GDM1 (cell line): ENCODE data around the gene CC2D1A.

Experiments
- DNase-seq: peaks from one replicate; lab custom pipeline; 2025; lab: John Stamatoyannopoulos, UW

CC2D1A gene

GRCh38 chr19:13905634-13906520 is at the start of gene CC2D1A, which contains the start of gene BRME1:
Gene CC2D1A (plus strand): TSS chr19:13906201. CDS start chr19:13906442, 241 bp downstream.
Gene BRME1 (minus strand): TSS chr19:13906117. CDS start chr19:13904892, 1,225 bp downstream.
- DNase-seq: peak; percentile 84

DNA sequence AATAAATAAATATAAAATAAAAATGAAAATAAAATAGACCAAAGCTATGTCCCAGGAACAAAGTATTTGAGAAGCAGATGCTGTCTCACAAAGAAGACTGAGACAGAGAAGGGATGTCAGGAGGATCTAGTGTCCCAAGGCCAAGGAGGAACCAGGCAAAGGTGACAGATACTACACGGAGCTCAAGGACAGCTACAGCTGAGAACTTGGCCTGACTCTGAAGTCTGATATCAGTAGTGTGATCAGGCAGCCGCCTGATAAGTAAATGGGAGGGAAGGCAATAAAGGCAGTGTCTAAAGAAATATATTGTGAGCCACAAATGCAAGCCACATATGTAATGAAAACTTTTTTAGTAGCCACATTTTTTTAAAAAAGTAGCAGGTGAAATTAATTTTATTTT is 49.5 kb upstream of the CC2D1A start:
- DNase-seq: no peak

DNA sequence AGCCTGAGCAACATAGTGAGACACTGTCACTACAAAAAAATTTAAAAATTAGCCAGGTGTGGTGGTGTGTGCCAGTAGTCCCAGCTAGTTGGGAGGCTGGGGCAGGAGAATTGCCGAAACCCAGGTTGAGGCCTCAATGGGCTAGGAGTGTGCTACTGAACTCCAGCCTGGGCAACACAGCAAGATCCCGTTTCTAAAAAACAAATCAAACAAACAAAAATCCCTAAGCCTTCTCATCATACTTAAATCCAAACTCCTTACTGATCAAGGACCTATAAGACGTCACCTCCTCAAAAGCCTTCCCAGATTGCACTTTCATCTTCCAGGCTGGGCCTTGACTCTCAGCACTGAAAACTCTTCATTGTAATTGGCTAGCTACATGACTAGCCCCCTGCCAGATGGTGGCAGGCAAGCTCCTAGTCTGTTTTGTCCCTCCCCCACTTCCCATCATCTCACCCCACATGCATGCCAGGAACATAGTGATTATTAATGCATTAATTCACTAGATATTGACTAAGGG is 46.6 kb upstream of the CC2D1A start:
- DNase-seq: no peak

GRCh38 chr19:13860679-13861391 is 45.2 kb upstream of the CC2D1A start:
- DNase-seq: no peak

DNA sequence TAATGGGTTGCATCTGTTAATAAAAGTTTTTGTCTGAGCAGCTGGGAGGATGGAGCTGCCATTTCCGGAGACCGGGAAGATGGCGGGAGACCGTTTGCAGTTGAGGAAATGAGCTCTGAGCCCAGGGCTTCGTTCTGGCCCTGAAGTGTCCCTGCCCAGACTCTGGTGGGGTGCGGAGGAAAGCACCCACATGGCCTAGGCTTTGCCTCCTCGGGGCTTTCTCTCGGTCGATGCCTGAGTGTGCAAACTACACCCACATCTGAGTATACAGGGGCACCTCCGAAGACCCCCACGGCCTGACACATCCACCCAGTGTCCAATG is 44.6 kb upstream of the CC2D1A start:
- no peak for DNase-seq

DNA sequence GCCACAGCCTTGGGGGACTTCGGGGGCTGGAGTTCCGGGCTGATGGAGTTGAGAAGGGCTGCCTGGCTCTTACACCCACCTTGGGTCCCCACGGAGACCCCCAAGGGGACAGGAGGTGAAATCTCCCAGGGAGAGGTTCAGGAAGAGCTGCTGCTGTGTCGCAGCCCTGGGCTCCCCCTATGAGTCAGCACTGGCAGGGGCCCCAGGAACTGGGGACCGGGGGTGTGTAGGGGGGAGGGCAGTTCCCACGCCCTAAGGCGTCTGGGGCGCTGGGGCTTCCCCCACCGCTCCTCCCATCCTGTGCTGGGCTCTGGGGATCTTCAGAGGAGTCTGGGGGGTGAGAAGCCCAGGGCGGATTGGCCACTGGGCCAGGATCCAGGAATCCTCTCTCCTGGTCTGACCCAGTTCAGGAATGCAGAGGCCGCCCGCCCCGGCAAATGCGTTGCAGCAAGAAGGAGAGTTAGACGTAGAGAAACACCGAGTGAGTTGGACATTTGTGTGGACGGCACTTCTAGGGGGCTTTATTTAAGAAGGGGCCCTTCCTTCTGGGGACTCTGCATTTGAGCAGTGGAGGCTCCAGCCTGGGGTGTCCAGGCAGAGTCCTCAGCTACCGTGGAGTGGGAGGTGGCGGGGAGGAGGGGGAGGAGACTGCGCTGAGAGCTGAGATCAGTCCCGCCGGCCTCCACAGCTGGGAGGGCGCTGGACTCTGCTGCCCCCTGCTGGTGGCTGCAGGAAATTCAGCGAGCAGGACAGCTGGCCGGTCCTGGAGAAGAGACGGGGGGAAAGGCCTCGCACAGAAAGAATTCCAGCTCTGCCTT is 44.1 kb upstream of the CC2D1A start:
- peak; percentile 79 for DNase-seq

- DNase-seq: no peak
These were observed 41.8 kb upstream of the CC2D1A start for GRCh38 chr19:13864046-13864666.

GRCh38 chr19:13864667-13865570 is 41.1 kb upstream of the CC2D1A start:
- no peak for DNase-seq

DNA sequence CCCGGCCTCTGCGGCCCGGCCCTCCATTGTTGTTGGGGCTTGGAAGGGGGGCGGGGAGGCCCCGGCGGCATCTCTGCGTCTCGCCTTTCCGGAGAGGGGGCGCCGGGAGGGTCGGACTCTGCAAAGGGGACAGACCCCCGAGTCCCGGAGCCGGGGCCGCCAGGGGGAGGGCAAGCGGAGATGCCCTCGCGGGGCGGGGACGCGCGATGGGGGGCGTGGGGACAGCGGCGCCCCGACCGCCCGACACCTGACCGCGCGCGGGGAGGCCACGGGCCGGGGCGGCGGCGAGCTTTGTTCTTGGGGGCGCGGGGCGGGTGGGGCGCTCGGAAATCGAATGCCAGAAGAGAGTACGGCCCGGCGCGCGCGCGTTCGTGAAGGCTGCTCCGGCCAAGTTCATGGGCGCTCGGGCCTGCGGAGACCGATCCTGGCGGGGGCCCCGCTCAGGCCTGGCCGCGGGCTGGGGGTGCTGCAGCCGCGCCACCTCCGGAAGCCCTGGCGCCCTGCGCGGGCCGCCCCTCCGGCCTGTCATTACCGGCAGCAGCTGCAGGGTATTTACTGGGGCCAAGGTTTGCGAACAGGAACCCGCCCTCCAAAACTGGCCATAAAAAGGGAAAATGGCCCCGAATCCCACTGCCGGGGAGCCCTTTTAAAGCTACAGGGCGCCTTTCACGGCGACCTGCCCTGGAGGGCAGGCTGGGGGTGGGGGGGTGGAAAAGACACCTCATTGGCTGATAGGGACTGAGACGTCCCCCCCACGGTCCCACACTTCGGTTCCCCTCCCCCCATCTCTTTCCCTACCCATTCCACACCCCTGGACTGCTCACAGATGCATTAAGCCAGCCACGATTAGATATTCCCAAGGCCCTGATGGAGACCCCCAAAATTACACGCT is 40.2 kb upstream of the CC2D1A start:
- DNase-seq: peak; percentile 16

DNA sequence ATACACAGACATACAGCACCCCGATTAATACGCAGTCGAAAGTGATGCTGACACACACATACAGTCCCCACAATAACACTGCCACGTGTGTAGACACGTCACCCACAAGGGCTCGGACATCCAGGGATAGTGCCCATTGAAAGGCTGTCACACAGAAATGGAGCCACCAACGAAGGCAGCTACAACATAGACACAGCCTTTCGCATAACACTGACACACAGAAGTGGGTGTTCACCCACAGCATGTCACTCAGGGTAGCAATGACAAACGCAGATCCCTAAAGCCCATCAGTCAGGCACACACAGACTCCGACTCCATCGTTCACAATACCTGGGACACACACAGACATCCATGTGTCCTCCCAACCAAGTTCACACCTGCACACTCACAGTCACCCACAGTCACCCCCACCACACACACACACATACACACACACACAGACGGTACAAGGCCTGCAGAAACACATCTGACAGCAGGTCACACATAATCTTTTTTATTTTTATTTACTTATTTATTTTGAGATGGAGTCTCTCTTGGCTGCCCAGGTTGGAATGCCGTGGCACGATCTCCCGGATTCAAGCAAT is 39.4 kb upstream of the CC2D1A start:
- no peak for DNase-seq

DNA sequence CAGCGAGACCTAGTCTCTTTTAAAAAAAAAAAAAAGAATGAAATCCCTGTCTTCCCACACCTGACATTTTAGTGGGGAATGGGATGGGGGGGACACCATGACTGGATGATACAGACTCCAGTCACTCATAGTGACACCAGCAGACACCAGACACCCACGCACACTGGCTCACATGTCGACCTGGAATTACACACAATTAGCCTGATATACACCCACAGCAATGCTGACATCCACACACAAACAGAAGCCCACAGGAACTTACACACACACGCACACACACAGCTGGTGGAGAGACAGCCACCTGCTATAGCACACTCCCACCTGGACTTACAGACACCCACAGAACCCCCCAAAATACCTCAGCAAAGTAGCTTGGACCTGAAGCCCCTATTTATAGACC is 37.3 kb upstream of the CC2D1A start:
- no peak for DNase-seq

- no peak for DNase-seq
These were observed 36.7 kb upstream of the CC2D1A start for GRCh38 chr19:13869281-13869680.

DNA sequence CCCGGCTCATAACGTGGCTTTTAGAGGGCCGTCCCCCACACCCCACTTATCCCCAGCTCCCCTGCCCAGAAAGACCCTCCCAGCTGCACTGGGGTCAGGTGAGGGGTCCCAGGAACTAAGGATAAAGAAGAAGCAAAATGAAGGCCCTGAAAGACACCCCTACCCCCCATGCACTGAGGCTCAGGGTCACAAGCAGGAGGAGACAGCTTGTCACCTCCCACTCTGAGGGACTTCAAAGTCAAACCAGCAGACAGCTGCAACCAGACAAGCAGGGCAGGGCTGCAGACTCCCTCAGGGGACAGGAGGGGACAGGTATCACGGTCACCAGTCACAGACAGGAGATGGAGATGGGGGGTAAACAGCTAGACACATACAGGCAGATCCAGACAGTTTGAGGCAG is 35.1 kb upstream of the CC2D1A start:
- no peak for DNase-seq

DNA sequence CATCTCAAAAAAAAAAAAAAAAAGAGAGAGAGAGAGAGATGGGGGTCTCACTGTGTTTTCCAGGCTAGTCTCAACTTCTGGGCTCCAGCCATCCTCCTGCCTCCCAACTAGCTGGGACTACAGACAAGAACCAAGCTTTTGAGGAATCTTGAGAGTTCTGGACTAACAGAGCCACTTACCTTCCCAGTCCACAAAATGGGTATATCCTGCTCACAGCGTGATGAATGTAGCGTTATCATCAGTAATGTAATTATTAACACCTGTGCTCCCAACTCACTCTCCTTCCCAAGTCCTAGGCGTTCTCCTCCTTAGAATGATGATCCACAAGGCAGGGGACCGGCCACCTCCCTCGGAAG is 33.7 kb upstream of the CC2D1A start:
- DNase-seq: no peak

DNA sequence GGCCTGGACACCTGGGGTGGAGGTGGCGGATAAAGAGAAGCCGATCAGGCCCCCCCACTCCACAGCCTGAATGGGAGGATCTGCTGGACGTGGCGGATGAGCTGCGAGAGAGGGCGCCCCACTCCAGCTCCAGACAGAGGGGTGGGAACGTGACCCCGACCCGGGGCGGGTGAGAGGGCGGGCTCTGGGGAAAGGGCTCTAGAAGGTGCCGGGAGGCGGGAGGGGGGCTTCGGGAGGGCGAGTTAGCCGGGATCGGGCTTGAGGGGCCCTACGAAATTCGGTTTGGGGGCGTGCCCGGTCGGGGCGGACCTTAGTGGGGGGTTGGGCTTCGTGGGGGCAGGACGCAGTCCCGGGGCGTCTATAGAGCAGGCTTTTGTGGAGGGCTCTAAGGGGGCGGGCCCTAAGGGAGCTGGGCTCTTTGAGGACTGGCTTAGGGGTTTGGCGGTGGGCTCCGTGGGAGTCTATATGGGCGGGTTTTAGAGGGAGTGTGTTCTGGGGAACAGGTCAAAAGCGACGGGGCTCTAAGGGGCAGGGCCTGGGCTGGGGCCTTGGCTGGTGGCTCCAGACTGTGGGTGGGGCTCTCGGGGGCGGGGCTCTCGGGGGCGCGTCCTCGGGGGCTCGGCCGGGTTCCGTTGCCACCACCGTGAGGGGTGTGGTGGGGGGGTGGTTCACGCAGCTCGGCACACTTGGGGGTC is 33.2 kb upstream of the CC2D1A start:
- no peak for DNase-seq

GRCh38 chr19:13873834-13874515 is 32.0 kb upstream of the CC2D1A start:
- DNase-seq: no peak

- DNase-seq: no peak
These were observed 30.2 kb upstream of the CC2D1A start for GRCh38 chr19:13875824-13876223.

GRCh38 chr19:13876834-13877233 is 29.2 kb upstream of the CC2D1A start, which contains the start of gene NANOS3:
Gene NANOS3 (plus strand): TSS chr19:13877134. CDS start chr19:13877249, 115 bp downstream.
- no peak for DNase-seq
